ENCODE results near the gene PIP4K2B. TPM values are rescaled to one million over a fixed set of nuclear protein-coding genes. Genes with fewer than 3 reads are reported as not detected.

PIP4K2B gene
- total RNA-seq, 1 donor from 2014 or later, result 74.6 TPM

DNA sequence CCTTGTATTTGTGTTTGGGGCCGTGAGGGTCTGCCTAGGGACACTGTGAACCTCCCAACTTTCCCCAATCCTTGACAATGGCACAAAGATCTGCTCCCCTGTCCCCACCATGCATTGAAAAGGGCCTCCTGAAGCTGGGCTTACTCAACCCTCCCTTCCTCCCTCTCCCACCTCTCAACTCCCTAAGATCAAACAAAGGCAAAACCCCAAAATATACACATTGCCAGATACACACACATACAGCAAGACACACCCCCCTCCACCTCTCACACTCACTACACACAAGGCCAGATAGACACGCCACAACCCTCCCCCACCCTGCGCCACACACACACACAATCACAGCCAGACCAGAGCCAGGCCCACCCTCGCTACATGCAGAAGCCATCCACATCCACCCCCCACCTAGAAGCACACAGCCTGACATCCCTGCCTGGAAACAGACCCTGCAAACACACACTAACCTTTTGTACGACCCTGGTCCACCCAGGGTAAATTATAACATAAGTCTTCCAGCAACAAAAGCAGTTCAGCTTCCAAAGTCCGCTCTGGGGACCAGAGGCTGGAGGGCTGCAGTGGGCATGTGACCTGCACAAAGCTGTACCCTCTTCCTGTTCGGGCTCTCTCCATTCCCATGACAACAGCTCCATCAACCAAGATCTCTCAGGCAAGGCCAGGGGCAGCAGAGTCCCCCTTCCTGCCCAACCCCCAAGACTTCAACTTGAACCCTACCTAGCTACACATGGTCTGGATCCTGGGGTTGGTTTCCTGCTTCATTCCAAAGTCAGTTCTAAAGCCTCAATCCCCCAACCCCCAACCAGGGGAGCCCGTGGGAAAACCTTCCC is 53.1 kb downstream of the PIP4K2B start:
- DNase-seq (ENCODE audit: low read depth), result no peak

GRCh38 chr17:38745545-38745944 is 53.8 kb downstream of the PIP4K2B start:
- no peak for DNase-seq (ENCODE audit: low read depth)

DNA sequence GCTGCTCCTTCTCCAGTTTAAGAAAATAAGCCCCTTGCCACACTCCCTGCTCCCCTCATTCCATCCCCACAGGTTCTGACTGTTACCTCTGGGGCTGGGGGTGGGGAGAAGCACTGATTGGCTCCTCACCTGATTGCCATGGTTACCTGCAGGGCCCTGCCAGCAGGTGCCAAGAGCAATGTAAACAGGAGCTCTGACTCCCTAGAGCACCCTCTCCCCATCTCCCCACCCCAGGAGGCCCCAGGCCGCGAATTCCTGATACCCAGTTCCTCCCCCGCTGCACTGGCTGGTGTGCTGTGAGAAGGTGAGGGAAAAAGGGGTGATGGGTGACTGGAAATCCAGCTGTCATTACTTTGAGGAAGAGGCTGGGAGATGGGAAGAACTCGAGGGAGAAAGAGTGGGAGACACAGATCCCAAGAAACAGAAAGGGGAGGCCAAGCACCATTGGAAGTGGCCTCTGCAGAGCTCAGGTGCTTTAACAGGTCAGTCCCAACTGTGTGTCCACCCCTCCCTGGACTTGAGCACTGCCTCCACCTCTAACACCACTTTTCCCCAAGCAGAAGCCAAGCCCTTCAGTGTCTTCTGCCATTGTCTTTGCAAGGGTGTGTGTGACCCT is 55.7 kb downstream of the PIP4K2B start:
- DNase-seq (ENCODE audit: low read depth), result no peak

- no peak for DNase-seq (ENCODE audit: low read depth)
These were observed 56.7 kb downstream of the PIP4K2B start for GRCh38 chr17:38742411-38743308.

DNA sequence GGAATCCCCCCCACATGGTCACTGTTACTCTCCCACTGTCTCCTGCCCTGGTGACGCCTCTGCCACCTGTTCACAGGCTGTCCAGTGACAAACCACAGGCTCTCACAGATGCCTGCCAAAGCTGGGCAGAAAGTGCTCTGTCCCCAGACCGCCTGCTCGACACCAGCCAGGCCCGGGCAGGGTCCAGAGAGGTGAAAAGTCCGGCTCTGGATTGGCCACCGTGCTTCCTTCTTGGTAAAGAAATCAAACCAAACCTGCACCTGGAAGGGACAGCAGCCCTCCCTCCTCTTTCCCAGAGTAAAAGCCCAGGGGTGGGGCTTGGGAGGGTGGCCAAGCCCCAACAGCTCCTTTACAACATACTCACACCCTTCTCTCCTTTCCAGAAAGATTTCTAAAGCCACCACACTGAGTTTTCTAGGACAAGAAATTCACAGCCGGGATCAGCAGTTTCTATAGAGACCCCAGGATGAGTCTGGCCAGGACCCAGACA is 57.4 kb downstream of the PIP4K2B start:
- no peak for DNase-seq (ENCODE audit: low read depth)

- DNase-seq (ENCODE audit: low read depth), result no peak
These were observed 57.9 kb downstream of the PIP4K2B start for GRCh38 chr17:38741461-38741860.

- no peak for DNase-seq (ENCODE audit: low read depth)
These were observed 58.5 kb downstream of the PIP4K2B start for GRCh38 chr17:38740806-38741205.

- DNase-seq (ENCODE audit: low read depth), result no peak
These were observed 59.3 kb downstream of the PIP4K2B start for GRCh38 chr17:38740044-38740443.

DNA sequence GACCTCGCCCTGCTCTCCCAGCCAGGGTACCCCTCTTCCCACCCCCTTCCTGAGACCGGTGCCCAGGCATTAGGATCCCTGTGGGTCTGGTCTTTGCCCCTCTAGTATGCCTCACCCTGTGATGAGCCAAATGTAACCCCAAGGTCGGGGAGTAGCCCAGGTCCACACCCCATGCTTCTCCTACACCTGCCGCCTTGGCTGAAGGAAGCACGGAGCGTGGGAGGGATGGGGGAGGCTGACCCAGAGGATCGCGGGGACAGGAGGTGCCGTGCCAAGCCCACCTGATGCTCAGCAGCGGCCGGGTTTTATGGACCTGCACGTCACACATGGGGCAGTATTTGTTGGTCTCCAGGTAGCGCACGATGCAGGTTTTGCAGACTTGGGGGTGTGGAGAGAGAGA is 60.1 kb downstream of the PIP4K2B start:
- no peak for DNase-seq (ENCODE audit: low read depth)

- no peak for DNase-seq (ENCODE audit: low read depth)
These were observed 60.7 kb downstream of the PIP4K2B start for GRCh38 chr17:38738686-38739085.

DNA sequence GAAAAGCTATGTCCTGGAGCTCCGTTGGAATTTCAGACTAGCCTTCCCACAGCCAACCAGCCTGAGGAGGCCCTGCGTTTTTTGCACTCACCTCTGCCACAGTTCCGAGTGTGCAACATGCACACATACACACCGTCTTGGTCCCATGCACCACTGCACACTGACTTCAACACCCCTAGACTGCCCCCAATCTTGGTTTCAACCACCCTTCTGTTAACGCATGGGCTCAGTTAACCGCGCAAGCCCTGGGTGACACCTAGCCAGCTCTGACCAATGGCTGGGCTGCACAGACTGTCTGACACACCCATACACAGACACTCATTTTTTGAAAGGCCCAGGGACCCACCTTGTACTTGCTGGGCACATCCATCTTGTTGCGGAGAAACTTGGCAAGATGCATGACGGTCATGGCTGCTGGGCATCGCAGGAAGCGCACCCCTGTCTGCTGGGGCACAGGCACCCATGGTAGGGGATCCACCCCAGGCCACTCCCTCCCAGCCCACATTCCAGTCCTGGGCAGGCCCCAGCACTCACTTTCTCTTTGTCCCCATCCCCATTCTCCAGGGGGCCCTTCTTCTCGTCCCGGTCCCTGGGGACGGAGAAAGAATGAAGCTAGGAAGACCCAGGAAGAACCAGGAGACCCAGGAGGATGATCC is 61.2 kb downstream of the PIP4K2B start:
- no peak for DNase-seq (ENCODE audit: low read depth)

- DNase-seq (ENCODE audit: low read depth), result no peak
These were observed 64.0 kb downstream of the PIP4K2B start for GRCh38 chr17:38735161-38735997.

GRCh38 chr17:38733982-38734973 is 65.1 kb downstream of the PIP4K2B start:
- DNase-seq (ENCODE audit: low read depth), result no peak

DNA sequence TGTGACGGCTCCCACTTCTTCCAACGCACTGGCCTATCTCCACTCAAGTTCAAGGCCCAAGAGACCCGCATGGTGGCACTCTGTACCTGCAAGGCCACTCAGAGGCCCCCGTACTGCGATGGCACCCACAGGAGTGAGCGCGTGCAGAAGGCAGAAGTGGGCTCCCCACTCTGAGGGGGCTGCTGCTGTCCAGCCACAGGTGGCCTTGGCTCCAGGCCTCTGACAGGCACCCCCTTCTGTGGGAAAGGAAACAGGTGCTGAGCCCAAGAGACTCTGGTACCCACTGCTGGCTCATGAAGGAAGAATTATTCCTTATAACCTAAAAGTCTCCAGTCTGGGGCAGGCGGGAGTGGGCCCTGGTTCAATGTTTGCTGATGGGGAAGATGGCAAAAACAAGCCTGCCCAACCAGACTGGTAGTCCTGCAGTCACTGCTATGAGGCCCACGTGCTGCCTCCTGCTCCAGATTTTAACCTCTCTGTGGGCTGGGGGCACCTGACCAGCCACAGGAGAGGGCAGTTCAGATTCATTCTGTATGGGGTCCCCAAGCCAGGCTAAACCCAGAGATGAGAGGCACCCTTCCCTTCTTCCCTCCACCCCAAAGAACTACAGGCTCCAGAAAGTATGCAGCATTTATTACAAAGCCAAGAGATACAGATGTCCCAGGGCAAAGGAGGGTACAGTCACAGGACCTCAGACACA is 65.9 kb downstream of the PIP4K2B start:
- DNase-seq (ENCODE audit: low read depth), result no peak

DNA sequence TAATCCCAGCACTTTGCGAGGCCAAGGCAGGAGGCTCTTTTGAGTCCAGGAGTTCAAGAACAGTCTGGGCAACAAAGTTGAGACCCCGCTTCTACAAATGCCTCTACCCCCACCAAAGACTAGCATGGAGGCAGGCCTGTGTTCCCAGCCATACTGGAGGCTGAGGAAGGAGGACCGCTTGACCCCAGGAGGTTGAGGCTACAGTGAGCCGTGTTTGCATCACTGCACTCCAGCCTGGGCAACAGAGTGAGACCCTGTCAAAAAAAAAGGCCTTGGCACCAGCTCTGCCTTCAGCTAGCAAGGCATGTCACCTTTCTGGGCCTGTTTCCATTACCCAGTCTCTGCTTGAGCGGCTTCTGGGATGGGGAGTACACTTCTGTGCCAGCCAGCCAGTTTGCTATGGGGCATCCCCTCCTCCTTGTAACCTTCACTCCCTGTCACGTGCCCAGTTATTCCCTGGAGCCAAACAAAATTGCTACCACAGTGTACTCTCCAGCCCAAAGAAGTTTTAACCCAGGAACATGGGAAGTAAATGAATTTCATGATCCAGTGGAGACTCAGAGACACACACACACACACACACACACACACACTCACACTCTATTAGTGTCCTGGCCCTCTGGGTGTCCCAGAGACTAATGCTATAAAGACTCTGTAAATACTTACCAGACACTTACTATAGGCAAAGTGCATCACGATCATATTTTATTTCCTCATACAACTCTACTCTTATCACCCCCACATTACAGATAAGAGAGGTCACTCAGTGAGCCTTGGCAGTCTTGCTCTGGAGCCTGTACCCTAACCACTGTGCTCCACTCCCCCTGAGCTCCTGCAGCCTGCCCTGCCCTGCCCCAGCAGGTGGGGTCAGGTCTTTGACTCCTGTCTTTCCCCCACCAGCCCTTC is 66.7 kb downstream of the PIP4K2B start:
- peak; percentile 61 for DNase-seq (ENCODE audit: low read depth)

DNA sequence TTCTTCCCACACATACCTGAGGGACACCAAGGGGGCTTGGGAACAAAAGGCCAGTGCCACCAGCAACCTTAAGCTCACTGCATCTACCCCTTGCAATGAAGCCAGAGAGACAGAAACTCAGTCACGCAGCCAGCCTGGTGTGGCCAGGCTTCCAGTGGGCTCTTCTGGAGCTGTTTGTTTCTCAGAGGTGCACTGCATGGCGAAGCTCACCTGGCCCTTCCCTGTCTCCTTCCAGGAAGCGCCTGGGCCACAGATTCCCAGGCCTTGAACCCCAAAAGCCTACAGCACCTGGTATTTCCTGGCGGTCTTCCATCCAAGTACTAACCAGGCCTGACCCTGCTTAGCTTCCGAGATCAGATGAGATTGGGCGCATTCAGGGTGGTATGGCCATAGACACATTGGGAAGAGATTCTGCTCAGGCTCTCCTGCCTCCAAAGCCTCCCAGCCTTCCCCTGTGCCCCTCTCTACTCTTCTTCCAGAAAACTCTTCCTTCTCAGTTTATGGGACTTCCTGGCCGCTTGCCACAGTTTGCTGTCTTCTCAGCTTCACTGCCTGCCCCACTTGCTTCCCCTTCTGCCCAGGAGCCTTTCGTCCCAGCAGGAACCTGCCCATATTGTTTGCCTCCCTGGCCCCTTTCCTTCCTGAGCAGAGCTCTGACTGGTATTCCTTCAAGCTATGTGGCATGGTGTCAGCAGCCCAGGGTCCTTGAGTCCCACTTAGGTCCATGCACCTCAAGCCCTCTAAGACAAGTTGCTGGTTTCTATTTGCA is 67.6 kb downstream of the PIP4K2B start:
- DNase-seq (ENCODE audit: low read depth), result no peak

Data from renal cortical epithelial cell (primary cell).